Naive thymus-derived CD4-positive, alpha-beta T cell (primary cell): ENCODE results near the gene OR13J1. TPM values are rescaled to one million over a fixed set of nuclear protein-coding genes. Genes with fewer than 3 reads are reported as not detected.

Experiments used
- ATAC-seq: fragments of 150-1000 bp; cut with Tn5 transposase; 2 replicates; pipeline ENCODE4 v1.10.0; 2021; ENCODE audit warnings: mild to moderate bottlenecking, moderate library complexity
- CTCF ChIA-PET: fragments of 350-600 bp; sonication (Branson Sonifier 250); formaldehyde crosslinking; loops from one replicate; lab custom pipeline; 2021; ENCODE audit warnings: antibody characterized with exemption; lab: Charles Lee
- POLR2A ChIA-PET: fragments of 350-600 bp; sonication (Branson Sonifier 250); formaldehyde crosslinking; loops from one replicate; lab custom pipeline; 2021; ENCODE audit warnings: antibody characterized with exemption, inconsistent platforms; lab: Charles Lee
- DNase-seq, 9 donors: peaks; one replicate each; pipeline versions ENCODE4 v3.0.0 to v3.0.0-alpha.2; 2020 to 2022; ENCODE audit warnings: mixed read lengths in 1 of 9
- H3K27ac ChIP-seq: one replicate; pipeline ENCODE4 v1.7.0; 2013; ENCODE audit warnings: mild to moderate bottlenecking, low read depth, low read length, moderate library complexity
- H3K27me3 ChIP-seq, 2 donors: one replicate each; pipeline ENCODE4 v1.7.0; 2013; ENCODE audit warnings: low read length in 2 of 2, mild to moderate bottlenecking in 2 of 2, moderate library complexity in 2 of 2; ENCODE audit not compliant: control insufficient read depth in 2 of 2, insufficient read depth in 2 of 2
- H3K36me3 ChIP-seq, 3 experiments: 1 replicate in 2 of 3; 2 replicates in 1 of 3; pipeline ENCODE4 v1.7.0; 2013; ENCODE audit warnings: low read length in 3 of 3, mild to moderate bottlenecking in 3 of 3, moderate library complexity in 1 of 3; ENCODE audit not compliant: insufficient read depth in 3 of 3, control insufficient read depth in 2 of 3
- H3K4me1 ChIP-seq, 2 donors: one replicate each; pipeline ENCODE4 v1.7.0; 2013; ENCODE audit warnings: low read length in 2 of 2, mild to moderate bottlenecking in 2 of 2, moderate library complexity in 1 of 2; ENCODE audit not compliant: control insufficient read depth in 2 of 2, insufficient read depth in 2 of 2
- H3K4me3 ChIP-seq: 2 replicates; pipeline ENCODE4 v1.7.0; 2013; ENCODE audit warnings: mild to moderate bottlenecking, low read length
- H3K9me3 ChIP-seq, 3 experiments: 1 replicate in 2 of 3; 2 replicates in 1 of 3; pipeline ENCODE4 v1.7.0; 2013; ENCODE audit warnings: low read length in 3 of 3; ENCODE audit not compliant: control insufficient read depth in 2 of 3
- H3K27ac Mint-ChIP-seq, 9 donors: one replicate each; pipeline ENCODE4 v1.8.0; 2020 to 2022; ENCODE audit warnings: mixed read lengths in 9 of 9, mild to moderate bottlenecking in 8 of 9, moderate library complexity in 5 of 9, inconsistent platforms in 2 of 9
- H3K27me3 Mint-ChIP-seq, 5 donors: one replicate each; pipeline ENCODE4 v1.8.0; 2021 to 2022; ENCODE audit warnings: mixed read lengths in 5 of 5, mild to moderate bottlenecking in 1 of 5
- H3K36me3 Mint-ChIP-seq, 5 donors: one replicate each; pipeline ENCODE4 v1.8.0; 2020 to 2022; ENCODE audit warnings: mixed read lengths in 5 of 5, mild to moderate bottlenecking in 3 of 5, inconsistent platforms in 1 of 5
- H3K4me1 Mint-ChIP-seq, 7 donors: one replicate each; pipeline ENCODE4 v1.8.0; 2020 to 2022; ENCODE audit warnings: mixed read lengths in 7 of 7, mild to moderate bottlenecking in 3 of 7, inconsistent platforms in 1 of 7
- H3K4me3 Mint-ChIP-seq, 10 donors: one replicate each; pipeline ENCODE4 v1.8.0; 2020 to 2022; ENCODE audit warnings: mild to moderate bottlenecking in 10 of 10, mixed read lengths in 10 of 10, moderate library complexity in 6 of 10, inconsistent platforms in 2 of 10
- H3K9me3 Mint-ChIP-seq, 11 donors: one replicate each; pipeline ENCODE4 v1.8.0; 2020 to 2022; ENCODE audit warnings: mixed read lengths in 11 of 11, mild to moderate bottlenecking in 4 of 11, inconsistent platforms in 1 of 11, moderate library complexity in 1 of 11
- intact Hi-C, 2 donors: fragments of 100-400 bp; cut with micrococcal nuclease; formaldehyde crosslinking; loops; one replicate each; pipeline ENCODE4 v1.15.1; 2023
- polyA plus RNA-seq, 2 donors: library from polyadenylated mRNA; unstranded; fragments of 300-500 nt; fragmentation: Illumina TruSeq; gene quantifications; one replicate each; pipeline ENCODE4 v1.2.3, GENCODE V29; 2021
- total RNA-seq, 6 experiments: library from RNA in 5 of 6; stranded (reverse) in 5 of 6; gene quantifications; 1 replicate in 5 of 6; 2 replicates in 1 of 6; pipeline ENCODE4 v1.2.3 and lab custom pipeline; 2021 to 2026

OR13J1 gene, protein sequence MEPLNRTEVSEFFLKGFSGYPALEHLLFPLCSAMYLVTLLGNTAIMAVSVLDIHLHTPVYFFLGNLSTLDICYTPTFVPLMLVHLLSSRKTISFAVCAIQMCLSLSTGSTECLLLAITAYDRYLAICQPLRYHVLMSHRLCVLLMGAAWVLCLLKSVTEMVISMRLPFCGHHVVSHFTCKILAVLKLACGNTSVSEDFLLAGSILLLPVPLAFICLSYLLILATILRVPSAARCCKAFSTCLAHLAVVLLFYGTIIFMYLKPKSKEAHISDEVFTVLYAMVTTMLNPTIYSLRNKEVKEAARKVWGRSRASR
- total RNA-seq, result not detected
- polyA plus RNA-seq, result not detected
- total RNA-seq (lab: John Stamatoyannopoulos, UW), result not detected

DNA sequence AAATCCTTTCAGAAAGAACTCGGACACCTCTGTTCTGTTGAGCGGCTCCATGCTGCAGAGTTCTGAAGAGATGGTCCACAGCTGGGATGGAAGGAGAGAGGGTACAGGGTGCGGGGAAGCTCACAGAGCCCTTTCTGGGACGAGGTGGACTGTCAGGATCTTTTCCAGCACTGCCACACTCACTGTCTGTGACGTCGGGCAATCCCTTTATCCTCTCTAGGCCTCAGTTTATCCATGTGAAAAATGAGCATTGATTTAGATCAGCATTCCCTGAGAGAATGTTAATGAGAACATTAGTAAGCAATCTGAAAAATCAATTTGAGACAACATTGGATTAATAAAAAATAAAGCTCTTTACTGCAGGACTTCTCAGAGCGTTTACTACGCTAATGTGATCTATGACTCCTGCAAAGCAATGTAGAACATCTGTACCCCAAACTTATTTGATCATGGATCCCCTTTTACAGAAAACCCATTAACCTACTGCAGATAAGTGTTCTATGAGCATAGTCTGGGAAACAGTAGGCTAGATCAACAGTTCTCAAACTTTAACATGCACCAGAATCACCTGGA is at the start of gene OR13J1:
Gene OR13J1, minus strand, starts transcription at position 51 of the 573 bp plus-strand sequence. Its CDS starts 0 bp downstream, at position 51.
- H3K27me3 ChIP-seq, result no peaks in the 10 kb centered on the region
- Mint-ChIP-seq H3K36me3 (no peaks in the 10 kb centered on the region), H3K27me3 (peaks cover 6 to 14% (median 8%) of the 10 kb centered on the region in 5 donors), H3K9me3 (no peaks in the 10 kb centered on the region), H3K4me1 (peaks cover 0 to 1% (median 0%) of the 10 kb centered on the region in 7 donors), H3K4me3 (no peak within 1 kb of the TSS), H3K27ac (peak within 1 kb of the TSS in 1 of 9 donors; percentile 7)
- DNase-seq, result no peak
- no peak within 1 kb of the TSS for H3K27ac ChIP-seq
- intact Hi-C loops, result no loop called here
- ChIA-PET POLR2A (interaction anchor here (0.5 kb wide), 1 partner anchor 173 kb away, joined by 3 read pairs; no protein-coding TSS in a partner anchor), CTCF (no interaction called here)
- no peak within 1 kb of the TSS for H3K4me3 ChIP-seq
- H3K4me1 ChIP-seq, result no peaks in the 10 kb centered on the region
- no peaks in the 10 kb centered on the region for H3K9me3 ChIP-seq
- no peak for ATAC-seq
- H3K36me3 ChIP-seq, result no peaks in the 10 kb centered on the region

GRCh38 chr9:35919212-35920008 is 49.2 kb upstream of the OR13J1 start:
- no peak for ATAC-seq
- Histone ChIP-seq H3K9me3 (no peaks in the 10 kb centered on the region), H3K36me3 (no peaks in the 10 kb centered on the region), H3K4me1 (no peaks in the 10 kb centered on the region), H3K27ac (no peak overlapping the region), H3K4me3 (no peak overlapping the region), H3K27me3 (no peaks in the 10 kb centered on the region)
- peaks cover 7 to 41% (median 19%) of the 10 kb centered on the region in 7 donors for H3K4me1 Mint-ChIP-seq
- ChIA-PET CTCF (interaction anchor here (2.3 kb wide), 1 partner anchor 25 kb away, joined by 15 read pairs; no protein-coding TSS in a partner anchor), POLR2A (interaction anchor here (0.6 to 1.3 kb wide), 3 partner anchors 23 to 585 kb away, joined by 3 to 5 read pairs (median 4); no protein-coding TSS in a partner anchor)
- DNase-seq, result no peak
- peaks cover 0 to 3% (median 0%) of the 10 kb centered on the region in 5 donors for H3K27me3 Mint-ChIP-seq
- no peaks in the 10 kb centered on the region for H3K9me3 Mint-ChIP-seq
- peak overlapping the region in 7 of 9 donors; percentile 19 to 76 (median 65) for H3K27ac Mint-ChIP-seq
- intact Hi-C loops, result no loop called here
- H3K4me3 Mint-ChIP-seq, result no peak overlapping the region
- no peaks in the 10 kb centered on the region for H3K36me3 Mint-ChIP-seq

- Mint-ChIP-seq H3K4me1 (peaks cover 3 to 37% (median 16%) of the 10 kb centered on the region in 7 donors), H3K36me3 (no peaks in the 10 kb centered on the region), H3K4me3 (no peak overlapping the region), H3K9me3 (no peaks in the 10 kb centered on the region), H3K27me3 (peaks cover 0 to 3% (median 0%) of the 10 kb centered on the region in 5 donors), H3K27ac (peak overlapping the region in 5 of 9 donors; percentile 19 to 76 (median 47))
- intact Hi-C loops, result no loop called here
- CTCF ChIA-PET, result interaction anchor here (2.3 kb wide), 1 partner anchor 26 kb away, joined by 15 read pairs; no protein-coding TSS in a partner anchor
- POLR2A ChIA-PET, result interaction anchor here (1.3 kb wide), 1 partner anchor 24 kb away, joined by 3 read pairs; no protein-coding TSS in a partner anchor
- H3K36me3 ChIP-seq, result no peaks in the 10 kb centered on the region
- no peak for DNase-seq
- H3K9me3 ChIP-seq, result no peaks in the 10 kb centered on the region
- ATAC-seq, result no peak
- no peaks in the 10 kb centered on the region for H3K4me1 ChIP-seq
- H3K4me3 ChIP-seq, result no peak overlapping the region
- H3K27ac ChIP-seq, result no peak overlapping the region
- H3K27me3 ChIP-seq, result no peaks in the 10 kb centered on the region
Measured at GRCh38 chr9:35918780-35919179, 48.6 kb upstream of the OR13J1 start.

DNA sequence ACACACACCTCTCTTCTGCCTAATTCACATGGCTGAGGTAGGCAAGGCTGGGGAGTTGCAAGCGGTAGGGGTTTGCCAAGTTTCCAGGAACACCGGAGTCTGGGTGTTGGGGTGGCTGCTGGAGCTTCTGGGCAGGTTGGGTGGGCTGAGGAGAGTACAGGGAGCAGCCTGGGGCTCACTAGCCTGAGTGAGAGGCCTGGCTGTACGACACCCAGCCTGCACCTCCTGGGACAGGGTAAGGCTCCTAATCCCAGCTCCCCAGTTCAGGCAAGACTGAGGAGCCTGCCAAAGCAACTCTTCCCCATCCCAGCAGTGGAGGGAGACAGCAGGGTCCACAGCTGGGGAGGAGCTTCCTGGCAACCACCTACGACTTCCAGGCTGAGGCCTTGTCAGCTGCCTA is 47.1 kb upstream of the OR13J1 start:
- H3K4me3 Mint-ChIP-seq, result no peak overlapping the region
- H3K27me3 Mint-ChIP-seq, result peaks cover 0 to 3% (median 0%) of the 10 kb centered on the region in 5 donors
- peaks cover 3 to 31% (median 16%) of the 10 kb centered on the region in 7 donors for H3K4me1 Mint-ChIP-seq
- H3K27ac Mint-ChIP-seq, result peak overlapping the region in 6 of 9 donors; percentile 10 to 72 (median 40)
- H3K36me3 ChIP-seq, result no peaks in the 10 kb centered on the region
- DNase-seq (no peak), ATAC-seq (peak; percentile 9)
- H3K4me1 ChIP-seq, result peaks cover 0 to 8% of the 10 kb centered on the region in 2 donors
- no peaks in the 10 kb centered on the region for H3K27me3 ChIP-seq
- H3K9me3 ChIP-seq, result no peaks in the 10 kb centered on the region
- CTCF ChIA-PET, result interaction anchor here (0.6 kb wide), 1 partner anchor 16 kb away, joined by 4 read pairs; no protein-coding TSS in a partner anchor
- H3K27ac ChIP-seq, result no peak overlapping the region
- intact Hi-C loops, result no loop called here
- H3K4me3 ChIP-seq, result no peak overlapping the region
- no peaks in the 10 kb centered on the region for H3K9me3 Mint-ChIP-seq
- POLR2A ChIA-PET, result no interaction called here
- H3K36me3 Mint-ChIP-seq, result no peaks in the 10 kb centered on the region

DNA sequence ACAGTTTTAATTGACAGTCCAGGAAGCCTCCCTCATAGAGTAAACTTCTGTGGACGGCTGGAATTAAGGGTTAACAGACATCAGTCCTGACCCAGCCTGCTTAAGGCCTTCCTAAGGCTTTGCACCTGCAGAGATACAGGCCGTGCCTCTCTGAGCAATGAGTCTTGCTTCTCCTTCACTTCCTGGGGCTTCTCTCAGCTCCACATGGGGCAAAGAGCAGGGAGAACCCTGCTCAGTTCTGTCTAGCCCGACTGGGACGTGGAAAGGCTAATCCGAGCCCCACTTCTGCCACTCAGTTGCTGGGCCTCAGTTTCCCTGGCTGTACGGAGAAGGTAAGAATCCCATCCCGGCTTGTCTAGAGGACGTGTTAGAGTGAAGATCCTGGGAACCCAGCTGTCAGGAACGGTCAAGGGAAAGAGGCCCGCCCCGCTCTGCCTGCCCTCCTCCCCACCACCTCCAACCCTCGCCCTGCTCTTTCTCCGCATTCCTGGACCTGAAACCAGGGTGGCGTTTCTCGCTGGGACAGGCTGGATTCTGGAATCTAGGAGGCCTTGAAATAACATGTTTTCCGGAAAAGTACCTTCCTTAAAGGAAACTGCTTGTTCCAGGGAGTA is 45.6 kb upstream of the OR13J1 start:
- Mint-ChIP-seq H3K27ac (peak overlapping the region in 6 of 9 donors; percentile 14 to 72 (median 47)), H3K27me3 (no peaks in the 10 kb centered on the region), H3K4me3 (no peak overlapping the region), H3K36me3 (no peaks in the 10 kb centered on the region), H3K9me3 (no peaks in the 10 kb centered on the region), H3K4me1 (peaks cover 15 to 38% (median 23%) of the 10 kb centered on the region in 7 donors)
- H3K27me3 ChIP-seq, result no peaks in the 10 kb centered on the region
- no peak overlapping the region for H3K4me3 ChIP-seq
- H3K9me3 ChIP-seq, result no peaks in the 10 kb centered on the region
- POLR2A ChIA-PET, result interaction anchor here (0.7 to 1.2 kb wide), 3 partner anchors 9 to 184 kb away, joined by 3 read pairs; partner anchors contain the start of genes CREB3 and HRCT1
- intact Hi-C loops, result no loop called here
- CTCF ChIA-PET, result interaction anchor here (1.7 kb wide), 1 partner anchor 30 kb away, joined by 5 read pairs; no protein-coding TSS in a partner anchor
- H3K27ac ChIP-seq, result no peak overlapping the region
- ATAC-seq (no peak), DNase-seq (no peak)
- H3K4me1 ChIP-seq, result peaks cover 11 to 20% of the 10 kb centered on the region in 2 donors
- H3K36me3 ChIP-seq, result no peaks in the 10 kb centered on the region
